ENCODE results near the gene INTS12.

INTS12 gene

GRCh38 chr4:105679186-105679585, 29.3 kb downstream of the INTS12 start:
- Histone ChIP-seq H3K27ac (ENCODE audit: low read depth, low read length) (no peak overlapping the region), H3K9ac (ENCODE audit: low read depth, low read length) (no peak overlapping the region), H3K36me3 (ENCODE audit: insufficient read depth, low read length) (peaks cover 11% of the 10 kb centered on the region), H3K27me3 (ENCODE audit: insufficient read depth, low read length) (no peaks in the 10 kb centered on the region), H3K9me3 (ENCODE audit: insufficient read depth, low read depth, low read length) (no peaks in the 10 kb centered on the region), H3K4me1 (ENCODE audit: insufficient read depth, low read length) (no peaks in the 10 kb centered on the region), H3K4me3 (ENCODE audit: low read length) (no peak overlapping the region)
- 96% methylated on average over 2 of the region's 2 CpGs for WGBS

GRCh38 chr4:105677709-105678108, 30.8 kb downstream of the INTS12 start:
- Histone ChIP-seq H3K9ac (ENCODE audit: low read depth, low read length) (no peak overlapping the region), H3K36me3 (ENCODE audit: insufficient read depth, low read length) (peaks cover 6% of the 10 kb centered on the region), H3K9me3 (ENCODE audit: insufficient read depth, low read depth, low read length) (no peaks in the 10 kb centered on the region), H3K4me3 (ENCODE audit: low read length) (no peak overlapping the region), H3K4me1 (ENCODE audit: insufficient read depth, low read length) (no peaks in the 10 kb centered on the region), H3K27me3 (ENCODE audit: insufficient read depth, low read length) (no peaks in the 10 kb centered on the region), H3K27ac (ENCODE audit: low read depth, low read length) (no peak overlapping the region)
- 86% methylated on average over 2 of the region's 2 CpGs for WGBS

- Histone ChIP-seq H3K4me1 (ENCODE audit: insufficient read depth, low read length) (no peaks in the 10 kb centered on the region), H3K27ac (ENCODE audit: low read depth, low read length) (no peak overlapping the region), H3K9ac (ENCODE audit: low read depth, low read length) (no peak overlapping the region), H3K4me3 (ENCODE audit: low read length) (no peak overlapping the region), H3K27me3 (ENCODE audit: insufficient read depth, low read length) (no peaks in the 10 kb centered on the region), H3K9me3 (ENCODE audit: insufficient read depth, low read depth, low read length) (no peaks in the 10 kb centered on the region), H3K36me3 (ENCODE audit: insufficient read depth, low read length) (no peaks in the 10 kb centered on the region)
- WGBS, result 98% methylated on average over 1 of the region's 1 CpG
Observed at GRCh38 chr4:105674011-105674410, 34.5 kb downstream of the INTS12 start.

GRCh38 chr4:105671301-105671700, 37.2 kb downstream of the INTS12 start:
- 100% methylated on average over 1 of the region's 2 CpGs for WGBS
- Histone ChIP-seq H3K27ac (ENCODE audit: low read depth, low read length) (no peak overlapping the region), H3K36me3 (ENCODE audit: insufficient read depth, low read length) (no peaks in the 10 kb centered on the region), H3K4me1 (ENCODE audit: insufficient read depth, low read length) (no peaks in the 10 kb centered on the region), H3K9me3 (ENCODE audit: insufficient read depth, low read depth, low read length) (no peaks in the 10 kb centered on the region), H3K27me3 (ENCODE audit: insufficient read depth, low read length) (no peaks in the 10 kb centered on the region), H3K4me3 (ENCODE audit: low read length) (no peak overlapping the region), H3K9ac (ENCODE audit: low read depth, low read length) (no peak overlapping the region)

- Histone ChIP-seq H3K27me3 (ENCODE audit: insufficient read depth, low read length) (no peaks in the 10 kb centered on the region), H3K4me1 (ENCODE audit: insufficient read depth, low read length) (no peaks in the 10 kb centered on the region), H3K36me3 (ENCODE audit: insufficient read depth, low read length) (no peaks in the 10 kb centered on the region), H3K27ac (ENCODE audit: low read depth, low read length) (no peak overlapping the region), H3K9me3 (ENCODE audit: insufficient read depth, low read depth, low read length) (no peaks in the 10 kb centered on the region), H3K9ac (ENCODE audit: low read depth, low read length) (no peak overlapping the region), H3K4me3 (ENCODE audit: low read length) (no peak overlapping the region)
Observed at GRCh38 chr4:105670684-105671083, 37.8 kb downstream of the INTS12 start.

GRCh38 chr4:105666693-105667092, 41.8 kb downstream of the INTS12 start:
- no peak overlapping the region for H3K4me3 ChIP-seq (ENCODE audit: low read length)
- H3K9ac ChIP-seq (ENCODE audit: low read depth, low read length), result no peak overlapping the region
- 70% methylated on average over 4 of the region's 5 CpGs for WGBS
- no peaks in the 10 kb centered on the region for H3K4me1 ChIP-seq (ENCODE audit: insufficient read depth, low read length)
- H3K27ac ChIP-seq (ENCODE audit: low read depth, low read length), result no peak overlapping the region
- H3K9me3 ChIP-seq (ENCODE audit: insufficient read depth, low read depth, low read length), result no peaks in the 10 kb centered on the region
- no peaks in the 10 kb centered on the region for H3K27me3 ChIP-seq (ENCODE audit: insufficient read depth, low read length)
- H3K36me3 ChIP-seq (ENCODE audit: insufficient read depth, low read length), result no peaks in the 10 kb centered on the region

- WGBS, result no CpG with 5 or more reads among the region's 2 CpGs
- Histone ChIP-seq H3K4me3 (ENCODE audit: low read length) (no peak overlapping the region), H3K27me3 (ENCODE audit: insufficient read depth, low read length) (no peaks in the 10 kb centered on the region), H3K27ac (ENCODE audit: low read depth, low read length) (no peak overlapping the region), H3K9ac (ENCODE audit: low read depth, low read length) (no peak overlapping the region), H3K36me3 (ENCODE audit: insufficient read depth, low read length) (no peaks in the 10 kb centered on the region), H3K9me3 (ENCODE audit: insufficient read depth, low read depth, low read length) (no peaks in the 10 kb centered on the region), H3K4me1 (ENCODE audit: insufficient read depth, low read length) (no peaks in the 10 kb centered on the region)
Observed at GRCh38 chr4:105662935-105663675, 45.4 kb downstream of the INTS12 start.

- Histone ChIP-seq H3K9me3 (ENCODE audit: insufficient read depth, low read depth, low read length) (no peaks in the 10 kb centered on the region), H3K27ac (ENCODE audit: low read depth, low read length) (no peak overlapping the region), H3K36me3 (ENCODE audit: insufficient read depth, low read length) (no peaks in the 10 kb centered on the region), H3K9ac (ENCODE audit: low read depth, low read length) (no peak overlapping the region), H3K4me1 (ENCODE audit: insufficient read depth, low read length) (no peaks in the 10 kb centered on the region), H3K4me3 (ENCODE audit: low read length) (no peak overlapping the region), H3K27me3 (ENCODE audit: insufficient read depth, low read length) (no peaks in the 10 kb centered on the region)
- WGBS, result 97% methylated on average over 3 of the region's 3 CpGs
Observed at GRCh38 chr4:105661028-105661427, 47.5 kb downstream of the INTS12 start.

GRCh38 chr4:105659190-105659589, 49.3 kb downstream of the INTS12 start:
- no peak overlapping the region for H3K4me3 ChIP-seq (ENCODE audit: low read length)
- WGBS, result 94% methylated on average over 5 of the region's 6 CpGs
- H3K36me3 ChIP-seq (ENCODE audit: insufficient read depth, low read length), result no peaks in the 10 kb centered on the region
- H3K9ac ChIP-seq (ENCODE audit: low read depth, low read length), result no peak overlapping the region
- no peaks in the 10 kb centered on the region for H3K9me3 ChIP-seq (ENCODE audit: insufficient read depth, low read depth, low read length)
- H3K27ac ChIP-seq (ENCODE audit: low read depth, low read length), result no peak overlapping the region
- H3K27me3 ChIP-seq (ENCODE audit: insufficient read depth, low read length), result no peaks in the 10 kb centered on the region
- no peaks in the 10 kb centered on the region for H3K4me1 ChIP-seq (ENCODE audit: insufficient read depth, low read length)

GRCh38 chr4:105657117-105657765, 51.2 kb downstream of the INTS12 start:
- H3K9me3 ChIP-seq (ENCODE audit: insufficient read depth, low read depth, low read length), result no peaks in the 10 kb centered on the region
- H3K27me3 ChIP-seq (ENCODE audit: insufficient read depth, low read length), result no peaks in the 10 kb centered on the region

GRCh38 chr4:105652286-105652888, 56.1 kb downstream of the INTS12 start:
- H3K27ac ChIP-seq (ENCODE audit: low read depth, low read length), result no peak overlapping the region

More at GRCh38 chr4:105657117-105657765, 51.2 kb downstream of the INTS12 start:
- Histone ChIP-seq H3K4me3 (ENCODE audit: low read length) (no peak overlapping the region), H3K9ac (ENCODE audit: low read depth, low read length) (no peak overlapping the region), H3K4me1 (ENCODE audit: insufficient read depth, low read length) (no peaks in the 10 kb centered on the region), H3K36me3 (ENCODE audit: insufficient read depth, low read length) (no peaks in the 10 kb centered on the region), H3K27ac (ENCODE audit: low read depth, low read length) (no peak overlapping the region)

More at GRCh38 chr4:105652286-105652888, 56.1 kb downstream of the INTS12 start:
- no peaks in the 10 kb centered on the region for H3K4me1 ChIP-seq (ENCODE audit: insufficient read depth, low read length)
- 83% methylated on average over 3 of the region's 4 CpGs for WGBS
- no peak overlapping the region for H3K9ac ChIP-seq (ENCODE audit: low read depth, low read length)
- H3K36me3 ChIP-seq (ENCODE audit: insufficient read depth, low read length), result no peaks in the 10 kb centered on the region
- H3K9me3 ChIP-seq (ENCODE audit: insufficient read depth, low read depth, low read length), result no peaks in the 10 kb centered on the region
- no peak overlapping the region for H3K4me3 ChIP-seq (ENCODE audit: low read length)
- no peaks in the 10 kb centered on the region for H3K27me3 ChIP-seq (ENCODE audit: insufficient read depth, low read length)
